SK-N-SH (cell line): ENCODE data around the gene TRRAP.

Source experiments
- EP300 ChIP-seq, 2 experiments: IDR thresholded peaks; 2 replicates each; pipeline versions ENCODE4 v1.4.0 to v1.6.1; 2012; ENCODE audit warnings: borderline replicate concordance in 1 of 2, low read depth in 1 of 2, low read length in 1 of 2
- EZH2phosphoT487 ChIP-seq: fragments of 200-600 bp; sonication (generic); IDR thresholded peaks from 2 replicates; pipeline ENCODE4 v1.6.1; 2017; ENCODE audit warnings: low read depth, mixed run types, mild to moderate bottlenecking, antibody characterized with exemption, moderate library complexity, borderline replicate concordance
- JUND ChIP-seq: IDR thresholded peaks from 2 replicates; pipeline ENCODE4 v1.4.0; 2012
- NFIC ChIP-seq: IDR thresholded peaks from 2 replicates; pipeline ENCODE4 v1.4.0; 2012; ENCODE audit warnings: borderline replicate concordance
- NRF1 ChIP-seq: IDR thresholded peaks from 2 replicates; pipeline ENCODE4 v1.6.1; 2012; ENCODE audit warnings: low read depth, mild to moderate bottlenecking, low read length
- POLR2AphosphoS5 ChIP-seq: IDR thresholded peaks from 2 replicates; pipeline ENCODE4 v1.6.1; 2012; ENCODE audit warnings: low read depth, low read length
- RCOR1 ChIP-seq: fragments of 150-350 bp; IDR thresholded peaks from 2 replicates; pipeline ENCODE4 v1.6.1; 2017; ENCODE audit warnings: antibody characterized with exemption, low read length
- REST ChIP-seq: IDR thresholded peaks from 2 replicates; pipeline ENCODE4 v1.6.1; 2012; ENCODE audit warnings: mild to moderate bottlenecking, low read depth, low read length, moderate library complexity
- RFX5 ChIP-seq: IDR thresholded peaks from 2 replicates; pipeline ENCODE4 v1.6.1; 2012; ENCODE audit warnings: mild to moderate bottlenecking, improper control_type of control experiment, low read length
- YY1 ChIP-seq: IDR thresholded peaks from 2 replicates; pipeline ENCODE4 v1.4.0; 2012; ENCODE audit warnings: low read depth, mild to moderate bottlenecking
- TF ChIP-seq, protein P1 (sequence below): fragments of 200-600 bp; sonication (generic); IDR thresholded peaks from 2 replicates; pipeline ENCODE4 v1.6.1; 2017; ENCODE audit warnings: antibody characterized with exemption, mild to moderate bottlenecking, moderate library complexity

- TF ChIP-seq, protein P1, sequence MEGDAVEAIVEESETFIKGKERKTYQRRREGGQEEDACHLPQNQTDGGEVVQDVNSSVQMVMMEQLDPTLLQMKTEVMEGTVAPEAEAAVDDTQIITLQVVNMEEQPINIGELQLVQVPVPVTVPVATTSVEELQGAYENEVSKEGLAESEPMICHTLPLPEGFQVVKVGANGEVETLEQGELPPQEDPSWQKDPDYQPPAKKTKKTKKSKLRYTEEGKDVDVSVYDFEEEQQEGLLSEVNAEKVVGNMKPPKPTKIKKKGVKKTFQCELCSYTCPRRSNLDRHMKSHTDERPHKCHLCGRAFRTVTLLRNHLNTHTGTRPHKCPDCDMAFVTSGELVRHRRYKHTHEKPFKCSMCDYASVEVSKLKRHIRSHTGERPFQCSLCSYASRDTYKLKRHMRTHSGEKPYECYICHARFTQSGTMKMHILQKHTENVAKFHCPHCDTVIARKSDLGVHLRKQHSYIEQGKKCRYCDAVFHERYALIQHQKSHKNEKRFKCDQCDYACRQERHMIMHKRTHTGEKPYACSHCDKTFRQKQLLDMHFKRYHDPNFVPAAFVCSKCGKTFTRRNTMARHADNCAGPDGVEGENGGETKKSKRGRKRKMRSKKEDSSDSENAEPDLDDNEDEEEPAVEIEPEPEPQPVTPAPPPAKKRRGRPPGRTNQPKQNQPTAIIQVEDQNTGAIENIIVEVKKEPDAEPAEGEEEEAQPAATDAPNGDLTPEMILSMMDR: no peak
- TF ChIP-seq YY1: no peak
- TF ChIP-seq NFIC: no peak
- TF ChIP-seq EP300 (IDR thresholded peaks at IDR 0.05; ENCODE audit: borderline replicate concordance in 1 of 2, low read depth in 1 of 2, low read length in 1 of 2): no peak
- no peak for TF ChIP-seq NRF1
- TF ChIP-seq RCOR1: no peak
- TF ChIP-seq POLR2AphosphoS5: no peak
- no peak for TF ChIP-seq REST
- TF ChIP-seq JUND: no peak
- TF ChIP-seq RFX5: no peak
- no peak for TF ChIP-seq EZH2phosphoT487
Measured at GRCh38 chr7:98913026-98913425, 34.7 kb downstream of the TRRAP start.
